Fibroblast of lung (primary cell): ENCODE data around the gene FGF13.

ENCODE experiments used
- EZH2 ChIP-seq: IDR thresholded peaks from 2 replicates; pipeline ENCODE4 v1.5.1; 2012; ENCODE audit warnings: low read length, control low read depth, mild to moderate bottlenecking; ENCODE audit errors: missing control alignments
- TF ChIP-seq, protein P1 (sequence below), 2 donors: IDR thresholded peaks in 1 of 2; conservative IDR thresholded peaks in 1 of 2; 1 replicate in 1 of 2; 2 replicates in 1 of 2; pipeline ENCODE4 v1.5.1; 2011 to 2012; ENCODE audit warnings: low read length in 2 of 2, control low read depth in 1 of 2, inconsistent platforms in 1 of 2, low read depth in 1 of 2, mild to moderate bottlenecking in 1 of 2

DNA sequence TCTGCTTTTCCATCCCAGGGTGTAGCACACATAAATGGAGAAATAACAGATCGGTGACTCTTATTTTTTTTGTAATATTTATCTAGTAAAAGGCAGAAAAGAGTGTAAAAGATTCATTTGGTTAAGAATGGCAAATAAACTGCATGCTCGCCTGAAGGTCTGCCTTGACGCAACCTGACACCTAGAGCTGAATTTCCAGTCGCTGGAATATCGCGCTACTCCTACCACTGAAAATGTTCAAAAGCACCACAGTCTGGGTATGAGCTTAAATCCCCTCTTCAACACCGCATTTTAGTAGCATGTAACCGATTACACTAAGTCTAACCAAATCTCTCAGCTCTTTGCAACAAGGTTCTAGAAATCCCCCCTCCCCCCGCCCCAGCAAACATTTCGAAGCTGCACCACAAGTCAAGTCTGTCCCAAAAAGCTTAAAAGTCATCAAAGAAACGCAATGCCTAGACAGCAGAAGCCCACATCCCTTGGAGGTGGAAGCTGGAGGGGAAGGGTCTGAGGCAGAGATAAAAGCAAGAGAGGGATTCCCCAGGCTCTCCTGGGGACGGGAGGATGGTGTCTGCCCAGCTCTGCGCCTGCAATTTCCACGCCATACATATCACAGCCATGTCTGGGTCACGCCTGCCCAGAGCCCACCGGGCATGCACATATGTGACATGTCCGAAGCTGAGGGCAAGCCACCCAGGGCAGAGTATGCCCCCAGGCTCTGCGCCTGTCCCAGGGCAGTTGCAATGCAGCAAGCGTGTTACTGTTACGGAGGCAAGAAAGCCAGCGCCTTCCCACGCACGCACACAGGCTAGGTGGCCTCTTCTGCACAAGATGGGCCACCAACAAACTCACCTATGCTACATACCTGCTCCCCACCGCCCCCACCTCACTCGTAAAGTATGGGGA lies 1.4 kb downstream of the FGF13 start:
- TF ChIP-seq, protein P1, sequence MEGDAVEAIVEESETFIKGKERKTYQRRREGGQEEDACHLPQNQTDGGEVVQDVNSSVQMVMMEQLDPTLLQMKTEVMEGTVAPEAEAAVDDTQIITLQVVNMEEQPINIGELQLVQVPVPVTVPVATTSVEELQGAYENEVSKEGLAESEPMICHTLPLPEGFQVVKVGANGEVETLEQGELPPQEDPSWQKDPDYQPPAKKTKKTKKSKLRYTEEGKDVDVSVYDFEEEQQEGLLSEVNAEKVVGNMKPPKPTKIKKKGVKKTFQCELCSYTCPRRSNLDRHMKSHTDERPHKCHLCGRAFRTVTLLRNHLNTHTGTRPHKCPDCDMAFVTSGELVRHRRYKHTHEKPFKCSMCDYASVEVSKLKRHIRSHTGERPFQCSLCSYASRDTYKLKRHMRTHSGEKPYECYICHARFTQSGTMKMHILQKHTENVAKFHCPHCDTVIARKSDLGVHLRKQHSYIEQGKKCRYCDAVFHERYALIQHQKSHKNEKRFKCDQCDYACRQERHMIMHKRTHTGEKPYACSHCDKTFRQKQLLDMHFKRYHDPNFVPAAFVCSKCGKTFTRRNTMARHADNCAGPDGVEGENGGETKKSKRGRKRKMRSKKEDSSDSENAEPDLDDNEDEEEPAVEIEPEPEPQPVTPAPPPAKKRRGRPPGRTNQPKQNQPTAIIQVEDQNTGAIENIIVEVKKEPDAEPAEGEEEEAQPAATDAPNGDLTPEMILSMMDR (conservative IDR thresholded peaks at IDR 0.05 in 1 of 2, IDR thresholded peaks at IDR 0.05 in 1 of 2; ENCODE audit: low read depth in 1 of 2, low read length in 2 of 2), result no peak
- TF ChIP-seq EZH2, result no peak
